Hematopoietic multipotent progenitor cell (in vitro differentiated cells): ENCODE data around the gene RPL41. TPM values are rescaled to one million over a fixed set of nuclear protein-coding genes. Genes with fewer than 3 reads are reported as not detected.

Experiments
- DNase-seq, 3 donors: peaks; one replicate each; pipeline ENCODE4 v3.0.0-alpha.2; 2011 to 2015; ENCODE audit warnings: low read depth in 2 of 3, low spot score in 2 of 3
- total RNA-seq: library from RNA; depleted of rRNA; stranded (reverse); fragments of >200 nt; gene quantifications from one replicate; pipeline ENCODE4 v1.2.3, GENCODE V29; 2012

RPL41 gene
- total RNA-seq, 1 donor, result 3,883 TPM

- DNase-seq, result no peak
These were observed 47.9 kb downstream of the RPL41 start for GRCh38 chr12:56164345-56164729.

GRCh38 chr12:56165369-56165768, 48.9 kb downstream of the RPL41 start:
- no peak for DNase-seq

Other genes with a start within 250 kb of the RPL41 start
- gene PYM1, start 188.7 kb upstream of the RPL41 start, total RNA-seq, result 18.0 TPM
- gene DGKA, start 185.5 kb upstream of the RPL41 start, total RNA-seq, result 53.6 TPM
- gene PMEL, start 150.6 kb upstream of the RPL41 start, total RNA-seq, result 1.3 TPM
- gene CDK2, start 149.8 kb upstream of the RPL41 start, total RNA-seq, result 27.2 TPM
- gene RAB5B, start 142.6 kb upstream of the RPL41 start, total RNA-seq, result 39.9 TPM
- 47.1 TPM for gene SUOX, start 119.4 kb upstream of the RPL41 start, total RNA-seq
- gene IKZF4, start 95.6 kb upstream of the RPL41 start, total RNA-seq, result 5.4 TPM
- gene RPS26, start 74.7 kb upstream of the RPL41 start, total RNA-seq, result 168 TPM
- gene ERBB3, start 36.5 kb upstream of the RPL41 start, total RNA-seq, result 0.27 TPM
- gene PA2G4, start 12.1 kb upstream of the RPL41 start, total RNA-seq, result 113 TPM
- 10.2 TPM for gene ZC3H10, start 1.6 kb downstream of the RPL41 start, total RNA-seq
- 254 TPM for gene ESYT1, start 11.6 kb downstream of the RPL41 start, total RNA-seq
- gene MYL6B, start 36.0 kb downstream of the RPL41 start, total RNA-seq, result 47.1 TPM
- gene MYL6, start 41.7 kb downstream of the RPL41 start, total RNA-seq, result 563 TPM
- 72.4 TPM for gene SMARCC2, start 72.8 kb downstream of the RPL41 start, total RNA-seq
- 205 TPM for gene RNF41, start 105.3 kb downstream of the RPL41 start, total RNA-seq
- gene NABP2, start 107.7 kb downstream of the RPL41 start, total RNA-seq, result 21.0 TPM
- 0.54 TPM for gene SLC39A5, start 113.4 kb downstream of the RPL41 start, total RNA-seq
- gene ANKRD52, start 141.8 kb downstream of the RPL41 start, total RNA-seq, result 22.9 TPM
- 17.2 TPM for gene COQ10A, start 150.3 kb downstream of the RPL41 start, total RNA-seq
- 106 TPM for gene CS, start 183.7 kb downstream of the RPL41 start, total RNA-seq
- gene CNPY2, start 199.4 kb downstream of the RPL41 start, total RNA-seq, result 48.2 TPM
- 61.1 TPM for gene PAN2, start 217.4 kb downstream of the RPL41 start, total RNA-seq
- gene IL23A, start 222.3 kb downstream of the RPL41 start, total RNA-seq, result 0.81 TPM
- 146 TPM for gene STAT2, start 243.5 kb downstream of the RPL41 start, total RNA-seq
- not detected for gene APOF, start 246.2 kb downstream of the RPL41 start, total RNA-seq